Breast epithelium (tissue), 4 donors: Measurements from ENCODE around the gene CRHBP. TPM values are rescaled to one million over a fixed set of nuclear protein-coding genes. Genes with fewer than 3 reads are reported as not detected.

Experiments
- DNase-seq, 2 donors: peaks; one replicate each; pipeline ENCODE4 v3.0.0-alpha.2; 2019; ENCODE audit warnings: low spot score in 2 of 2
- H3K27ac ChIP-seq, 2 donors: fragments of 200-600 bp; sonication (generic) in 1 of 2; one replicate each; pipeline ENCODE4 v1.5.1; 2016 to 2019; ENCODE audit warnings: mild to moderate bottlenecking in 1 of 2
- H3K27me3 ChIP-seq, 2 donors: fragments of 200-600 bp; sonication (generic) in 1 of 2; one replicate each; pipeline versions ENCODE4 v1.5.1 to v1.6.0; 2017 to 2019; ENCODE audit warnings: control low read depth in 1 of 2, mild to moderate bottlenecking in 1 of 2
- H3K36me3 ChIP-seq: fragments of 200-600 bp; one replicate; pipeline ENCODE4 v1.5.1; 2019
- H3K4me1 ChIP-seq, 2 donors: fragments of 200-600 bp; sonication (generic); one replicate each; pipeline ENCODE4 v1.5.1; 2016 to 2019; ENCODE audit warnings: control low read depth in 1 of 2
- H3K4me3 ChIP-seq, 3 donors: fragments of 200-600 bp; sonication (generic); 1 replicate in 2 of 3; 2 replicates in 1 of 3; pipeline ENCODE4 v1.5.1; 2016 to 2019; ENCODE audit warnings: mild to moderate bottlenecking in 3 of 3, moderate library complexity in 2 of 3
- H3K9me3 ChIP-seq, 2 donors: fragments of 200-600 bp; sonication (generic) in 1 of 2; one replicate each; pipeline ENCODE4 v1.5.1; 2016 to 2019; ENCODE audit warnings: control low read depth in 1 of 2
- POLR2A ChIP-seq: fragments of 450-650 bp; IDR thresholded peaks from one replicate; pipeline ENCODE4 v1.6.1; 2016; ENCODE audit warnings: antibody characterized with exemption, mild to moderate bottlenecking, moderate library complexity
- POLR2AphosphoS5 ChIP-seq, 3 donors: sonication (generic); formaldehyde crosslinking; IDR thresholded peaks; one replicate each; pipeline ENCODE4 v1.6.1; 2017; ENCODE audit warnings: antibody characterized with exemption in 3 of 3
- intact Hi-C: fragments of 100-400 bp; cut with DNase I; formaldehyde crosslinking; loops from one replicate; pipeline ENCODE4 v1.15.1; 2023; ENCODE audit warnings: low total_unique reads
- total RNA-seq, 3 donors: library from RNA; depleted of rRNA; stranded (reverse); fragments of >200 nt; gene quantifications; one replicate each; pipeline ENCODE4 v1.1.0, GENCODE V29; 2016
- TF ChIP-seq, protein P1 (sequence below), 3 donors: fragments of 450-650 bp; IDR thresholded peaks; one replicate each; pipeline ENCODE4 v1.5.1; 2016 to 2017; ENCODE audit warnings: antibody characterized with exemption in 3 of 3, mild to moderate bottlenecking in 3 of 3, moderate library complexity in 3 of 3

Gene CRHBP
- total RNA-seq, 3 donors from 2014 or later: 0.73 to 5.1 (median 2.3) TPM

DNA sequence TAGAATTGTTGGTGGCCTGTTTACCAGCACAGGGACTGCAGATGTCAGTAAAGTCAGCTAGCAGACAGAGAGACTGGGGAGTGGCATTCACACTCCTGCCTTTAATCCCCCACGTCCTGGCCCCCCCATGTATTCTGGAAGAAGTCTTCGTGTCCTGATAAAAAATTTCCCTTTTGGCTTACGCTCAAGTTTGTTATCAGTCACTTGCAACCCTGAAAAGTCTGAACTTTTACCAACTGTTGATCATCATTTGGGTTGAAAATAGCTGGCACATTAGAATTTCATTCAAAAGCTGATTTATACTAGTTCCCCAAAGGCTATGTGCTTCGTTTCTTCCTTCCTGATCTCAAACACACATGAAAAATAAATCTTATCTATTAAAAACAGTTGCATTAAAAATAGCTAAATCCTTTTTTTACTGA is 5.8 kb upstream of the CRHBP start:
- Histone ChIP-seq H3K27ac (no peak overlapping the region), H3K9me3 (no peaks in the 10 kb centered on the region), H3K36me3 (no peaks in the 10 kb centered on the region), H3K4me1 (no peaks in the 10 kb centered on the region), H3K27me3 (no peaks in the 10 kb centered on the region), H3K4me3 (no peak overlapping the region)
- intact Hi-C loops: no loop called here
- DNase-seq: no peak
- TF ChIP-seq, protein P1, sequence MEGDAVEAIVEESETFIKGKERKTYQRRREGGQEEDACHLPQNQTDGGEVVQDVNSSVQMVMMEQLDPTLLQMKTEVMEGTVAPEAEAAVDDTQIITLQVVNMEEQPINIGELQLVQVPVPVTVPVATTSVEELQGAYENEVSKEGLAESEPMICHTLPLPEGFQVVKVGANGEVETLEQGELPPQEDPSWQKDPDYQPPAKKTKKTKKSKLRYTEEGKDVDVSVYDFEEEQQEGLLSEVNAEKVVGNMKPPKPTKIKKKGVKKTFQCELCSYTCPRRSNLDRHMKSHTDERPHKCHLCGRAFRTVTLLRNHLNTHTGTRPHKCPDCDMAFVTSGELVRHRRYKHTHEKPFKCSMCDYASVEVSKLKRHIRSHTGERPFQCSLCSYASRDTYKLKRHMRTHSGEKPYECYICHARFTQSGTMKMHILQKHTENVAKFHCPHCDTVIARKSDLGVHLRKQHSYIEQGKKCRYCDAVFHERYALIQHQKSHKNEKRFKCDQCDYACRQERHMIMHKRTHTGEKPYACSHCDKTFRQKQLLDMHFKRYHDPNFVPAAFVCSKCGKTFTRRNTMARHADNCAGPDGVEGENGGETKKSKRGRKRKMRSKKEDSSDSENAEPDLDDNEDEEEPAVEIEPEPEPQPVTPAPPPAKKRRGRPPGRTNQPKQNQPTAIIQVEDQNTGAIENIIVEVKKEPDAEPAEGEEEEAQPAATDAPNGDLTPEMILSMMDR (IDR thresholded peaks at IDR 0.05): no peak
- TF ChIP-seq POLR2A: no peak
- TF ChIP-seq POLR2AphosphoS5 (IDR thresholded peaks at IDR 0.05): no peak

DNA sequence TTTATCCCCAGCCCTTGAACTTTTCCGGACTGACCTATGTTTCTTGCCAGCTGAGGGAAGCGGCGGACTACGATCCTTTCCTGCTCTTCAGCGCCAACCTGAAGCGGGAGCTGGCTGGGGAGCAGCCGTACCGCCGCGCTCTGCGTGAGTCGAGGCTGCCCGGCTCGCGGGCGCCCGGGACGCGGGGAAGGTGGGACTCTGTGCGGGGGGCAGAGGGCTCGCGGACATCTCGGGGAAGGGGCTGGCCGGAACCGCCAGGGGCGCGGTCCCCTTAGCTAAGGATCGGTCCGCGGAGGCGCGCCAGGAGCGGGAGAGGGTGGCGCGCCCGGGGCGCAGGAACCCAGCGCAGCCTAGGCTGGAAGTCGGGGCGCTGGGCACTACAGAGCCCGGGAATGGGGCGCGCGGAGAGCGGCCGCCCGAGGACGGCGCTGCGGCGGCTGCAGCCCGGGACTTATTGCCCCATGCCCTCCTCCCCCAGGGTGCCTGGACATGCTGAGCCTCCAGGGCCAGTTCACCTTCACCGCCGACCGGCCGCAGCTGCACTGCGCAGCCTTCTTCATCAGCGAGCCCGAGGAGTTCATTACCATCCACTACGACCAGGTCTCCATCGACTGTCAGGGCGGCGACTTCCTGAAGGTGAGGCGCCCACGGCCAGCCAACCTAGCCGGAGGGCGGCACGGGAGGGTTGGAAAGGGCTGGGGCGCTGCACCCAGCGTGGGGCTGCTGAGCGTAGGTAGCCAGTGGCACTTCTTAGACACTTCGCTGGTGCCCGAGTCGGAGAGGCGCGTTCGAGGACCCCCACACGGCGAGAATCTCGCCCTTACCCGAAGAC is 922 bp downstream of the CRHBP start:
- TF ChIP-seq POLR2A (no peak), POLR2AphosphoS5 (IDR thresholded peaks at IDR 0.05) (no peak)
- TF ChIP-seq, protein P1 (IDR thresholded peaks at IDR 0.05): no peak
- Histone ChIP-seq H3K36me3 (no peaks in the 10 kb centered on the region), H3K27me3 (peaks cover 0 to 24% of the 10 kb centered on the region in 2 donors), H3K9me3 (no peaks in the 10 kb centered on the region), H3K4me1 (peaks cover 0 to 7% of the 10 kb centered on the region in 2 donors), H3K4me3 (peak overlapping the region; percentile 30 to 56 (median 49)), H3K27ac (no peak overlapping the region)
- intact Hi-C loops: no loop called here
- DNase-seq: no peak

DNA sequence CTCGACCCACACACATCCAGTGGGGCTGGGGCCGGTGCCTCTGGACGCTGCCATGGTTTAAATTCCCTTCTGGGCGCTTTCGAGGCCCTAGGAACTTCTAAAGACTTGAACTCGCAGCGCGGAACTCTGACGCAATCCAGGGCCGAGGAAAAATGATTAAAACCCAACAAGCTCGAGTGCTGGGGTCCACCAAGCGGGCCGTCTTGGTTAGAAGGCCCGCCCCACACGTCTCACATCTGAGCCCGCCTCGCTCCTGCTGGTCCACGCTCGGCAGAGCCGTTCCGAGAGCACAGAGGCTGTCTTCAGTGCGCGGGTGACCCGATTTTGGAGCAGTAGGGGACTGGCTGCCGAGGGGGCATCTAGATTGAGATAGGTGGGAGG is 1.5 kb downstream of the CRHBP start:
- H3K9me3 ChIP-seq: no peaks in the 10 kb centered on the region
- intact Hi-C loops: no loop called here
- peaks cover 0 to 7% of the 10 kb centered on the region in 2 donors for H3K4me1 ChIP-seq
- peaks cover 0 to 24% of the 10 kb centered on the region in 2 donors for H3K27me3 ChIP-seq
- TF ChIP-seq, protein P1 (IDR thresholded peaks at IDR 0.05): no peak
- TF ChIP-seq POLR2A (no peak), POLR2AphosphoS5 (IDR thresholded peaks at IDR 0.05) (no peak)
- H3K4me3 ChIP-seq: peak overlapping the region; percentile 30 to 56 (median 49)
- H3K27ac ChIP-seq: no peak overlapping the region
- no peak for DNase-seq
- H3K36me3 ChIP-seq: no peaks in the 10 kb centered on the region

DNA sequence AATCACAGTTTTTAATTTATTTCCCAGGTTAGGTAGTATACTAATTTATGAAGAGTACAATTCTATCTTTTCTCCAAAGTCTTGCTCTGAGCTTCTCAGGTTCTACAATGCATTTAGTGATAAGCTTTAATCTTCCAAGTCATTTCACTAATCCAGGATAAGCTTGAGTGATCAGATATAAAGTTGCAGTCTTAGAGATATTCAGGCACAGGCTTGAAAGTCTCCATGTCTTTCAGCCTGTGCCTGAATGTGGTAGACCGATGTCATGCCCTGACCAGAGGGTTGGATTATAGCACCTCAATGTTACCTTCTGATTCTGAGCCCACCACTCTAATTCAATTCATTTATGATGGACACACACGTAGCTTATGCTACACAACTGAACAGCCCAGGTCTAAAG is 3.2 kb downstream of the CRHBP start:
- no peak overlapping the region for H3K4me3 ChIP-seq
- no peak for DNase-seq
- H3K9me3 ChIP-seq: no peaks in the 10 kb centered on the region
- no peak overlapping the region for H3K27ac ChIP-seq
- TF ChIP-seq POLR2A (no peak), POLR2AphosphoS5 (IDR thresholded peaks at IDR 0.05) (no peak)
- TF ChIP-seq, protein P1 (IDR thresholded peaks at IDR 0.05): no peak
- peaks cover 0 to 7% of the 10 kb centered on the region in 2 donors for H3K4me1 ChIP-seq
- peaks cover 0 to 24% of the 10 kb centered on the region in 2 donors for H3K27me3 ChIP-seq
- intact Hi-C loops: no loop called here
- H3K36me3 ChIP-seq: no peaks in the 10 kb centered on the region

DNA sequence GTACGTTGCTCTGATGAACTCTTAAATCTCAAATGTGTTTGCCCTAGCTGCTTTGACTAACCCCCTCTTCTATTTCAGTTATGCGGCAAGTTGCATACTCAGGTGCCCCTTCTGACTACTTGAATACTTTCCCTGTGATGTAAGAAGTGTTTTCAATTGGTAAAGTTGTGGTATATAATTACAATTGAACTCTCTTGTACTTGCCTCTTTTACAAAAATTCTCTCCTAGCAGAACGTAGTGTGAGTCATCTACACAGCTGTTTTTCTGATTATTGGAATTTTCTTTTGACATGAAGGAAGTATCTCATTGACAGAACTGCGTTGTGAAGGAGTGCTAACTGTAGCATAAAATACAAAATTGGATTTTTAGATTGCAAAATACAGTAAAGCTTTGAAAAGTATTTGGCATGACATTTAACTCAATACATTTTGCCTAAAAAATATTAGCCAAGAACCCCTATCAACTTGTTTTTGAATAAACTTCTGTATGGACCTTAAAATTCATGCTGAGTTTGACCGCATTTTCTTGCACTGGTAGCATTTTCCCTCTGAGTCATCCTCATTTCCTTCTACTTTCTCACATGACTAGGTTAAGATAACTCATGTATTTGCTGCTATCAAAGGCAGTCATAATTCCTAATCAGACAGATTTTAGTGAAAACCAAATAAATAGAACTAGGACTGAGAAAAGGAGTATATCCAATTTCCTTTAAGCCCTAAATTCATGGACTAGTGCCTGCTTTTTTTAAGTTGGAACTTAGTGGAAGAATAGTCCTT is 6.3 kb downstream of the CRHBP start:
- Histone ChIP-seq H3K36me3 (no peaks in the 10 kb centered on the region), H3K27ac (no peak overlapping the region), H3K27me3 (peaks cover 0 to 8% of the 10 kb centered on the region in 2 donors), H3K9me3 (no peaks in the 10 kb centered on the region), H3K4me1 (peaks cover 0 to under 1% of the 10 kb centered on the region in 2 donors), H3K4me3 (no peak overlapping the region)
- intact Hi-C loops: no loop called here
- no peak for DNase-seq
- TF ChIP-seq POLR2A: no peak
- TF ChIP-seq, protein P1 (IDR thresholded peaks at IDR 0.05): no peak
- no peak for TF ChIP-seq POLR2AphosphoS5 (IDR thresholded peaks at IDR 0.05)
